ENCODE data around the gene TYMP.

The TYMP gene

GRCh38 chr22:50504369-50505211, 25.2 kb downstream of the TYMP start:
- TF ChIP-seq, protein P1, sequence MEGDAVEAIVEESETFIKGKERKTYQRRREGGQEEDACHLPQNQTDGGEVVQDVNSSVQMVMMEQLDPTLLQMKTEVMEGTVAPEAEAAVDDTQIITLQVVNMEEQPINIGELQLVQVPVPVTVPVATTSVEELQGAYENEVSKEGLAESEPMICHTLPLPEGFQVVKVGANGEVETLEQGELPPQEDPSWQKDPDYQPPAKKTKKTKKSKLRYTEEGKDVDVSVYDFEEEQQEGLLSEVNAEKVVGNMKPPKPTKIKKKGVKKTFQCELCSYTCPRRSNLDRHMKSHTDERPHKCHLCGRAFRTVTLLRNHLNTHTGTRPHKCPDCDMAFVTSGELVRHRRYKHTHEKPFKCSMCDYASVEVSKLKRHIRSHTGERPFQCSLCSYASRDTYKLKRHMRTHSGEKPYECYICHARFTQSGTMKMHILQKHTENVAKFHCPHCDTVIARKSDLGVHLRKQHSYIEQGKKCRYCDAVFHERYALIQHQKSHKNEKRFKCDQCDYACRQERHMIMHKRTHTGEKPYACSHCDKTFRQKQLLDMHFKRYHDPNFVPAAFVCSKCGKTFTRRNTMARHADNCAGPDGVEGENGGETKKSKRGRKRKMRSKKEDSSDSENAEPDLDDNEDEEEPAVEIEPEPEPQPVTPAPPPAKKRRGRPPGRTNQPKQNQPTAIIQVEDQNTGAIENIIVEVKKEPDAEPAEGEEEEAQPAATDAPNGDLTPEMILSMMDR (IDR thresholded peaks at IDR 0.05; ENCODE audit: extremely low read depth, missing control alignments), result no peak
- DNase-seq (ENCODE audit: low spot score), result no peak

GRCh38 chr22:50503475-50504145, 26.2 kb downstream of the TYMP start:
- no peak for DNase-seq (ENCODE audit: low spot score)
- TF ChIP-seq, protein P1 (IDR thresholded peaks at IDR 0.05; ENCODE audit: extremely low read depth, missing control alignments), result no peak

GRCh38 chr22:50502628-50503474, 27.0 kb downstream of the TYMP start:
- TF ChIP-seq, protein P1 (IDR thresholded peaks at IDR 0.05; ENCODE audit: extremely low read depth, missing control alignments), result no peak
- DNase-seq (ENCODE audit: low spot score), result no peak

DNA sequence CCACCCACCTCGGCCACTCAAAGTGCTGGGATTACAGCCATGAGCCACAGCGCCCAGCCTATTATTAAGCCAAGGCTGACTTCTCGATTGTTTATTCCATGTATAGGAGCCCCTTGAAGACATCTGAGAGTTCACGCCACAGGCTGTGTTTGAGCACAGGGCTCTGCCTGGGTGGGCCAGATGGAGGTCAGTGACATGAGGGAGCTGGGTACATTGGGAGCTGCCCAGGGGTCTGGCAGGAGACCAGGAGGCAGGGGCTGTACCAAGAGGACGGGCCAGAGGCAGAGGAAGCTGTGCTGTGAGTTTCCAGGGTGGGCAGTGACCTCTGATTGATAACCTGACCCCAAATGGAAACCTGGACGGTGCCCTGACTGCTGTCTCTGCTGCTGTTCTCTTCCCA, 27.7 kb downstream of the TYMP start:
- DNase-seq (ENCODE audit: low spot score), result no peak
- TF ChIP-seq, protein P1 (IDR thresholded peaks at IDR 0.05; ENCODE audit: extremely low read depth, missing control alignments), result no peak

- TF ChIP-seq, protein P1 (IDR thresholded peaks at IDR 0.05; ENCODE audit: extremely low read depth, missing control alignments), result no peak
- no peak for DNase-seq (ENCODE audit: low spot score)
These were observed 29.4 kb downstream of the TYMP start for GRCh38 chr22:50500452-50500851.

DNA sequence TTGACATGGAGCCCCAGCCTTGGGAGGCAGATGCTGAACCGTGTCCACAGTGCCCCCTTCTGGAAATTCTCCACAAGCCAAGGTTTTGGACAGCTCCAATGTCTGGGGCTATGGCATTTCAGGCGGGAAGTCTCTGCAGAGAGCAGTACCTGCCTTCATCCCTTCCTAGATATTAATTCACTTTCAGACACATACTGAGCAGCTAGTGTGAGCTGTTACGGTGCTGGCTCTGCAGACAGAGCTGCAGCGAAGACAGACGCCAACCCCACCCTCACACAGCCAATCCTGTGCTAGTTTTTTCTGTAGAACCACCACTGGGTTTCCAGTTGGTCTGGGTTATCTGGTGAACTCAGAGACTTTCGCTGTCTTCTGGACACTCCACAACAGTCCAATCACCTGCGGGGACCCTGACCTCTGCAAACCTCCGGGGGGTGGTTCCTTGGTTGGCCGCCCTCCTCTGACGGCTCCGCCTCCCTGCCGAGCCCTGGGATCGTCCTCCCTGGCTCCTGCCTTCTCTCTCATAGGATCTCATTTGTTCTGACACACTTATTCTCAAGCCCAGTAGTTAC, 31.4 kb downstream of the TYMP start:
- TF ChIP-seq, protein P1 (IDR thresholded peaks at IDR 0.05; ENCODE audit: extremely low read depth, missing control alignments), result peak; percentile 62
- DNase-seq (ENCODE audit: low spot score), result peak; percentile 78
